K562 (cell line): Measurements from ENCODE around the gene ANKRD27. TPM values are rescaled to one million over a fixed set of nuclear protein-coding genes. Genes with fewer than 3 reads are reported as not detected.

ENCODE experiments used
- ATAC-seq: fragments of 200-7000 bp; cut with Tn5 transposase; 3 replicates; pipeline ENCODE4 v1.9.1; 2020; ENCODE audit warnings: moderate library complexity
- BruUV-seq: library from RNA; stranded (reverse); fragments of 400-500 nt; replicated peaks from 2 replicates; lab custom pipeline; 2021; lab: Mats Ljungman, UMichigan
- CTCF ChIA-PET: fragments of 300-600 bp; formaldehyde crosslinking; extraction: SDS; loops from one replicate; lab custom pipeline; 2021; ENCODE audit warnings: low intra/inter-chr PET ratio; lab: Yijun Ruan, JAX
- POLR2A ChIA-PET: fragments of 300-600, 350-650 bp; sonication (Branson Sonifier 250); formaldehyde crosslinking; extraction: SDS; loops from one replicate; lab custom pipeline; 2021; ENCODE audit warnings: antibody characterized with exemption, inconsistent platforms; lab: Yijun Ruan, JAX
- DNase-seq, 4 experiments: peaks; one replicate each; pipeline versions ENCODE4 v3.0.0 to v3.0.0-alpha.2; 2011 to 2018; ENCODE audit warnings: low spot score in 3 of 4, mixed read lengths in 3 of 4; ENCODE audit errors: extremely low read depth in 1 of 4
- FAIRE-seq: peaks from 2 replicates; lab custom pipeline; 2011; peaks lifted over from hg19 to GRCh38; lab: Jason Lieb, UNC
- H2AFZ ChIP-seq: 2 replicates; pipeline ENCODE4 v1.6.0; 2011; ENCODE audit warnings: low read depth, low read length, control low read depth, inconsistent platforms
- H3K27ac ChIP-seq: fragments of 200-600 bp; 3 replicates; pipeline ENCODE4 v1.8.0; 2011; ENCODE audit warnings: low read depth, mild to moderate bottlenecking, control low read depth, inconsistent platforms, low read length, moderate library complexity, mixed read lengths; ENCODE audit errors: extremely low read depth
- H3K27me3 ChIP-seq, 2 experiments: fragments of 300-600 bp in 1 of 2; 2 replicates in 1 of 2; 3 replicates in 1 of 2; pipeline versions ENCODE4 v1.6.0 to v1.8.0; 2011; ENCODE audit warnings: inconsistent platforms in 2 of 2, low read length in 2 of 2, mild to moderate bottlenecking in 1 of 2, mixed read lengths in 1 of 2, moderate library complexity in 1 of 2; ENCODE audit not compliant: control insufficient read depth in 2 of 2, insufficient read depth in 2 of 2
- H3K36me3 ChIP-seq: fragments of 300-600 bp; 3 replicates; pipeline ENCODE4 v1.8.0; 2011; ENCODE audit warnings: mild to moderate bottlenecking, low read length, inconsistent platforms; ENCODE audit not compliant: control insufficient read depth, insufficient read depth
- H3K4me1 ChIP-seq, 2 experiments: fragments of 200-600 bp in 1 of 2; replicated peaks in 1 of 2; 2 replicates in 1 of 2; 3 replicates in 1 of 2; pipeline versions ENCODE4 v1.5.1 to v1.8.0; 2011; ENCODE audit warnings: inconsistent platforms in 2 of 2, low read length in 2 of 2, mild to moderate bottlenecking in 1 of 2, mixed read lengths in 1 of 2, moderate library complexity in 1 of 2; ENCODE audit not compliant: control insufficient read depth in 2 of 2, insufficient read depth in 2 of 2
- H3K4me2 ChIP-seq: 2 replicates; pipeline ENCODE4 v1.6.1; 2011; ENCODE audit warnings: low read length, control low read depth, inconsistent platforms, mixed read lengths; ENCODE audit not compliant: insufficient read depth
- H3K4me3 ChIP-seq: fragments of 200-600 bp; sonication (generic), shearing (Covaris generic); 2 replicates; pipeline ENCODE4 v1.5.1; 2016; ENCODE audit warnings: control low read depth, inconsistent platforms
- H3K79me2 ChIP-seq: fragments of 200-600 bp; 3 replicates; pipeline ENCODE4 v1.8.0; 2011; ENCODE audit warnings: low read length, inconsistent platforms; ENCODE audit not compliant: control insufficient read depth, insufficient read depth
- H3K9ac ChIP-seq, 2 experiments: 2 replicates each; pipeline versions ENCODE4 v1.6.0 to v1.6.1; 2011; ENCODE audit warnings: low read depth in 2 of 2, low read length in 2 of 2, control low read depth in 1 of 2, inconsistent platforms in 1 of 2, mild to moderate bottlenecking in 1 of 2, mixed read lengths in 1 of 2; ENCODE audit not compliant: insufficient read depth in 1 of 2
- H3K9me1 ChIP-seq: one replicate; pipeline ENCODE4 v1.6.0; 2011; ENCODE audit warnings: inconsistent platforms, mild to moderate bottlenecking, low read length, moderate library complexity; ENCODE audit not compliant: control insufficient read depth, insufficient read depth
- H3K9me3 ChIP-seq: replicated peaks from 2 replicates; pipeline ENCODE4 v1.5.1; 2011; ENCODE audit warnings: low read depth, low read length, inconsistent platforms; ENCODE audit not compliant: control insufficient read depth, insufficient read depth
- H4K20me1 ChIP-seq: replicated peaks from 2 replicates; pipeline ENCODE4 v1.6.1; 2011; ENCODE audit warnings: low read length, inconsistent platforms, mixed read lengths; ENCODE audit not compliant: control insufficient read depth, insufficient read depth
- PRDM10 ChIP-seq: fragments of 450-650 bp; IDR thresholded peaks from 2 replicates; pipeline ENCODE4 v1.6.1; 2018; ENCODE audit not compliant: partially characterized antibody
- RBBP5 ChIP-seq: fragments of 200-600 bp; sonication (generic); IDR thresholded peaks from 2 replicates; pipeline ENCODE4 v1.6.1; 2012; ENCODE audit warnings: borderline replicate concordance, mild to moderate bottlenecking, low read length, control low read depth, inconsistent platforms; ENCODE audit not compliant: insufficient read depth, poor library complexity, severe bottlenecking
- ZBTB8A ChIP-seq: fragments of 450-650 bp; IDR thresholded peaks from 2 replicates; pipeline ENCODE4 v1.6.1; 2018; ENCODE audit warnings: mild to moderate bottlenecking, moderate library complexity; ENCODE audit not compliant: partially characterized antibody
- WGBS: fragments of 100-300 bp; shearing (Covaris generic); methylation state at CpG from one replicate; pipeline ENCODE4 v1.1.6; 2016; ENCODE audit warnings: low coverage, mixed read lengths; ENCODE audit not compliant: insufficient coverage; ENCODE audit errors: missing lambda C conversion rate; 5-methylcytosine and 5-hydroxymethylcytosine counted together
- in situ Hi-C: fragments of 300-500 bp; cut with MboI; formaldehyde crosslinking; loops from 4 replicates; pipeline ENCODE4 v1.15.0; 2018; ENCODE audit warnings: inconsistent platforms, mixed read lengths
- intact Hi-C: fragments of 100-400 bp; cut with micrococcal nuclease; formaldehyde crosslinking; loops from 2 replicates; pipeline ENCODE4 v1.14.2; 2022
- polyA plus RNA-seq, 8 experiments: library from polyadenylated mRNA; depleted of rRNA in 4 of 8; stranded (reverse) in 5 of 8; unstranded in 3 of 8; fragments of >200 nt; fragmentation: Nextera tagmentation in 2 of 8; fragmentation: Illumina TruSeq in 1 of 8; extraction: Ambion mirVana in 2 of 8; extraction: Trizol in 1 of 8; gene quantifications; 2 replicates each; pipeline versions ENCODE4 v1.2.1 to v1.2.3, GENCODE V29; 2011 to 2014; ENCODE audit warnings: inconsistent platforms in 1 of 8, missing spikeins in 1 of 8
- total RNA-seq, 7 experiments: library from RNA; depleted of rRNA in 6 of 7; stranded (reverse); fragments of >200 nt in 6 of 7; fragmentation: Illumina TruSeq in 2 of 7; extraction: Trizol in 2 of 7; gene quantifications; 2 replicates each; pipeline versions ENCODE4 v1.2.1 to v1.2.3, GENCODE V29; 2011 to 2021; ENCODE audit warnings: low replicate concordance in 1 of 7

The ANKRD27 gene
- total and polyA plus RNA-seq, 9 of the 15 experiments (the other 6 are each of a cell fraction or from before 2014, with no cell fraction given): 5.3 to 71.3 (median 54.2) TPM

GRCh38 chr19:32673573-32673972, 1.4 kb downstream of the ANKRD27 start:
- Histone ChIP-seq H3K9ac (peak overlapping the region; percentile 31 to 90), H3K4me2 (peak overlapping the region; percentile 91), H3K27ac (0 out of 3 replicates have a peak overlapping the region, but pooled peaks have one; percentile 47), H2AFZ (no peak overlapping the region), H3K4me3 (peak overlapping the region; percentile 92), H3K36me3 (peaks cover 20% of the 10 kb centered on the region; the same call in 1 of the 3 replicates), H3K4me1 (peaks cover 57 to 76% of the 10 kb centered on the region in 2 experiments), H4K20me1 (peaks cover 2% of the 10 kb centered on the region; the same call in 1 of the 2 replicates), H3K9me1 (peaks cover 5% of the 10 kb centered on the region), H3K27me3 (no peaks in the 10 kb centered on the region), H3K9me3 (no peaks in the 10 kb centered on the region; the same call in 1 of the 2 replicates), H3K79me2 (peaks cover 64% of the 10 kb centered on the region)
- intact Hi-C loops: loop anchor here (5.0 kb wide), 1 partner anchor 91 kb away; the partner anchor contains the start of gene PDCD5
- TF ChIP-seq ZBTB8A (no peak), RBBP5 (peak; percentile 20), PRDM10 (peak; percentile 41)
- no TSS peak for BruUV-seq
- ATAC-seq (no peak), FAIRE-seq (no peak), DNase-seq (no peak)
- CTCF ChIA-PET: no interaction called here
- POLR2A ChIA-PET: interaction anchor here (0.6 to 1.3 kb wide), 4 partner anchors 17 to 302 kb away, joined by 3 to 5 read pairs (median 3); partner anchors contain the start of gene NUDT19
- in situ Hi-C loops: no loop called here
- 32% methylated on average over 10 of the region's 10 CpGs for WGBS
